Liver (tissue), 9 donors: Measurements from ENCODE around the gene MYOZ2. TPM values are rescaled to one million over a fixed set of nuclear protein-coding genes. Genes with fewer than 3 reads are reported as not detected.

Experiments
- DNase-seq: peaks from one replicate; pipeline ENCODE4 v3.0.0-alpha.2; 2017; ENCODE audit warnings: low spot score
- H3K27ac ChIP-seq, 2 donors: one replicate each; pipeline ENCODE4 v1.7.0; 2013; ENCODE audit warnings: inconsistent platforms in 2 of 2, low read length in 2 of 2, control low read depth in 1 of 2, low read depth in 1 of 2, mild to moderate bottlenecking in 1 of 2
- H3K27me3 ChIP-seq, 4 donors: one replicate each; pipeline versions ENCODE4 v1.6.1 to v1.7.0; 2013; ENCODE audit warnings: low read length in 3 of 4, inconsistent platforms in 1 of 4, mild to moderate bottlenecking in 1 of 4, moderate library complexity in 1 of 4; ENCODE audit not compliant: control insufficient read depth in 4 of 4, insufficient read depth in 4 of 4
- H3K36me3 ChIP-seq, 4 donors: one replicate each; pipeline versions ENCODE4 v1.6.1 to v1.7.0; 2013; ENCODE audit warnings: low read length in 3 of 4, mild to moderate bottlenecking in 3 of 4, low read depth in 1 of 4, moderate library complexity in 1 of 4; ENCODE audit not compliant: control insufficient read depth in 4 of 4, insufficient read depth in 3 of 4
- H3K4me1 ChIP-seq, 4 donors: one replicate each; pipeline versions ENCODE4 v1.6.1 to v1.7.0; 2013; ENCODE audit warnings: low read length in 3 of 4, mild to moderate bottlenecking in 3 of 4, moderate library complexity in 1 of 4; ENCODE audit not compliant: control insufficient read depth in 4 of 4, insufficient read depth in 4 of 4
- H3K4me3 ChIP-seq, 3 donors: one replicate each; pipeline versions ENCODE4 v1.6.1 to v1.7.0; 2013; ENCODE audit warnings: low read length in 3 of 3, control low read depth in 1 of 3, low read depth in 1 of 3, mild to moderate bottlenecking in 1 of 3
- H3K9ac ChIP-seq, 2 donors: one replicate each; pipeline ENCODE4 v1.7.0; 2013; ENCODE audit warnings: low read length in 2 of 2, mild to moderate bottlenecking in 2 of 2, moderate library complexity in 2 of 2, control low read depth in 1 of 2, low read depth in 1 of 2
- H3K9me3 ChIP-seq, 4 donors: one replicate each; pipeline versions ENCODE4 v1.6.1 to v1.7.0; 2013; ENCODE audit warnings: low read length in 3 of 4; ENCODE audit not compliant: control insufficient read depth in 4 of 4
- EGR1 ChIP-seq, 2 donors: IDR thresholded peaks; 2 replicates each; pipeline ENCODE4 v1.6.1; 2016 to 2018; ENCODE audit warnings: antibody characterized with exemption in 2 of 2, low read depth in 2 of 2
- FOXA1 ChIP-seq: IDR thresholded peaks from 2 replicates; pipeline ENCODE4 v1.6.1; 2016; ENCODE audit warnings: antibody characterized with exemption
- FOXA2 ChIP-seq: IDR thresholded peaks from 2 replicates; pipeline ENCODE4 v1.6.1; 2016; ENCODE audit warnings: antibody characterized with exemption
- GABPA ChIP-seq, 2 donors: IDR thresholded peaks in 1 of 2; conservative IDR thresholded peaks in 1 of 2; 2 replicates each; pipeline ENCODE4 v1.6.1; 2016; ENCODE audit warnings: antibody characterized with exemption in 2 of 2, mild to moderate bottlenecking in 1 of 2, moderate library complexity in 1 of 2
- HNF4A ChIP-seq, 2 donors: conservative IDR thresholded peaks; 2 replicates each; pipeline ENCODE4 v1.6.1; 2016; ENCODE audit warnings: antibody characterized with exemption in 2 of 2, mild to moderate bottlenecking in 2 of 2
- HNF4G ChIP-seq: IDR thresholded peaks from 2 replicates; pipeline ENCODE4 v1.6.1; 2016; ENCODE audit warnings: antibody characterized with exemption
- JUND ChIP-seq, 2 donors: IDR thresholded peaks; 2 replicates each; pipeline ENCODE4 v1.6.1; 2016; ENCODE audit warnings: antibody characterized with exemption in 2 of 2
- NR2F2 ChIP-seq: IDR thresholded peaks from 2 replicates; pipeline ENCODE4 v1.6.1; 2016; ENCODE audit warnings: antibody characterized with exemption
- RAD21 ChIP-seq, 2 donors: IDR thresholded peaks; 2 replicates each; pipeline ENCODE4 v1.6.1; 2016; ENCODE audit warnings: antibody characterized with exemption in 2 of 2, mild to moderate bottlenecking in 2 of 2
- RXRA ChIP-seq, 2 donors: IDR thresholded peaks; 2 replicates each; pipeline ENCODE4 v1.6.1; 2017 to 2018; ENCODE audit warnings: antibody characterized with exemption in 2 of 2, mild to moderate bottlenecking in 1 of 2
- SP1 ChIP-seq: IDR thresholded peaks from 2 replicates; pipeline ENCODE4 v1.6.1; 2018; ENCODE audit warnings: antibody characterized with exemption, mild to moderate bottlenecking
- TAF1 ChIP-seq: conservative IDR thresholded peaks from 2 replicates; pipeline ENCODE4 v1.6.1; 2016; ENCODE audit warnings: antibody characterized with exemption, mild to moderate bottlenecking
- YY1 ChIP-seq: IDR thresholded peaks from 2 replicates; pipeline ENCODE4 v1.6.1; 2016; ENCODE audit warnings: antibody characterized with exemption, mild to moderate bottlenecking
- WGBS: extraction: QIAGEN DNeasy Blood & Tissue Kit; methylation state at CpG from one replicate; pipeline ENCODE4 v1.1.7; 2013; 5-methylcytosine and 5-hydroxymethylcytosine counted together
- polyA plus RNA-seq, 2 donors: library from polyadenylated mRNA; stranded (reverse) in 1 of 2; unstranded in 1 of 2; fragments of 200-250 nt in 1 of 2; fragments of >200 nt in 1 of 2; fragmentation: Nextera tagmentation in 1 of 2; extraction: Ambion mirVana in 1 of 2; gene quantifications; one replicate each; pipeline versions ENCODE4 v1.2.1 to v1.2.3, GENCODE V29; 2013 to 2015
- total RNA-seq, 2 donors: library from RNA; depleted of rRNA; stranded (reverse); fragments of >200 nt; gene quantifications; one replicate each; pipeline ENCODE4 v1.2.3, GENCODE V29; 2014
- TF ChIP-seq, protein P1 (sequence below): IDR thresholded peaks from 2 replicates; pipeline ENCODE4 v1.6.1; 2016; ENCODE audit warnings: antibody characterized with exemption, mild to moderate bottlenecking
- TF ChIP-seq, protein P2 (sequence below): IDR thresholded peaks from 2 replicates; pipeline ENCODE4 v1.6.1; 2016; ENCODE audit warnings: antibody characterized with exemption
- TF ChIP-seq, protein P3 (sequence below): IDR thresholded peaks from 2 replicates; pipeline ENCODE4 v1.6.1; 2016; ENCODE audit warnings: antibody characterized with exemption
- TF ChIP-seq, protein P4 (sequence below): fragments of 150-350 bp; IDR thresholded peaks from 2 replicates; pipeline ENCODE4 v1.5.1; 2017; ENCODE audit warnings: improper control_type of control experiment, low read depth, low read length; ENCODE audit not compliant: missing input control
- TF ChIP-seq, protein P5 (sequence below): IDR thresholded peaks from 2 replicates; pipeline ENCODE4 v1.6.1; 2016; ENCODE audit warnings: antibody characterized with exemption
- donor health status: healthy.
- donor health status: healthy.
- donor health status: healthy.
- donor health status: healthy.
- donor health status: healthy.

The MYOZ2 gene
- total and polyA plus RNA-seq, 4 donors, result 0.03 to 0.08 TPM; not detected in 2

DNA sequence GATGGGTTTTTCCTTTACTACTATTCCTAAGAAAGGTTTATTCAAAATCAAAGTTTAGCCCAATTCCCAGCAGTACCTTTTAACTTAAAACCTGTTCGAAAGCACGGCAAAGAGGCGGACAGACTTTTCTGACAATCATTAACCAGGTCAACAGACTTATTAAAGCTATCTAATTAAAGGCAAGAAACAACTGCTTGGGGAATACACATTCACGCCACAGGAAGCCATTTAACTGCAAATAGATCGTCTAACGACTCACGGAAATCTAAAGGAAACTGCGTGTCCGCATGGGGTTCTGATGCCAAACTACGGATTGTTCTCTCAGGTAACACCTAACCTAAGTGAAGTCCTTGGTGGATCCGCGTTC, 76.2 kb downstream of the MYOZ2 start:
- no peaks in the 10 kb centered on the region for H3K9me3 ChIP-seq
- DNase-seq, result no peak
- under 1% methylated on average over 12 of the region's 12 CpGs for whole genome bisulfite sequencing

More for the DNA sequence above, 76.2 kb downstream of the MYOZ2 start:
- Histone ChIP-seq H3K36me3 (no peaks in the 10 kb centered on the region), H3K4me3 (peak overlapping the region; percentile 87 to 91 (median 88)), H3K4me1 (peaks cover 0 to 11% (median 8%) of the 10 kb centered on the region in 4 donors), H3K27me3 (no peaks in the 10 kb centered on the region), H3K9ac (peak overlapping the region; percentile 83 to 86), H3K27ac (peak overlapping the region; percentile 96 to 97)
- TF ChIP-seq RXRA (IDR thresholded peaks at IDR 0.05), result no peak
- TF ChIP-seq, protein P1, sequence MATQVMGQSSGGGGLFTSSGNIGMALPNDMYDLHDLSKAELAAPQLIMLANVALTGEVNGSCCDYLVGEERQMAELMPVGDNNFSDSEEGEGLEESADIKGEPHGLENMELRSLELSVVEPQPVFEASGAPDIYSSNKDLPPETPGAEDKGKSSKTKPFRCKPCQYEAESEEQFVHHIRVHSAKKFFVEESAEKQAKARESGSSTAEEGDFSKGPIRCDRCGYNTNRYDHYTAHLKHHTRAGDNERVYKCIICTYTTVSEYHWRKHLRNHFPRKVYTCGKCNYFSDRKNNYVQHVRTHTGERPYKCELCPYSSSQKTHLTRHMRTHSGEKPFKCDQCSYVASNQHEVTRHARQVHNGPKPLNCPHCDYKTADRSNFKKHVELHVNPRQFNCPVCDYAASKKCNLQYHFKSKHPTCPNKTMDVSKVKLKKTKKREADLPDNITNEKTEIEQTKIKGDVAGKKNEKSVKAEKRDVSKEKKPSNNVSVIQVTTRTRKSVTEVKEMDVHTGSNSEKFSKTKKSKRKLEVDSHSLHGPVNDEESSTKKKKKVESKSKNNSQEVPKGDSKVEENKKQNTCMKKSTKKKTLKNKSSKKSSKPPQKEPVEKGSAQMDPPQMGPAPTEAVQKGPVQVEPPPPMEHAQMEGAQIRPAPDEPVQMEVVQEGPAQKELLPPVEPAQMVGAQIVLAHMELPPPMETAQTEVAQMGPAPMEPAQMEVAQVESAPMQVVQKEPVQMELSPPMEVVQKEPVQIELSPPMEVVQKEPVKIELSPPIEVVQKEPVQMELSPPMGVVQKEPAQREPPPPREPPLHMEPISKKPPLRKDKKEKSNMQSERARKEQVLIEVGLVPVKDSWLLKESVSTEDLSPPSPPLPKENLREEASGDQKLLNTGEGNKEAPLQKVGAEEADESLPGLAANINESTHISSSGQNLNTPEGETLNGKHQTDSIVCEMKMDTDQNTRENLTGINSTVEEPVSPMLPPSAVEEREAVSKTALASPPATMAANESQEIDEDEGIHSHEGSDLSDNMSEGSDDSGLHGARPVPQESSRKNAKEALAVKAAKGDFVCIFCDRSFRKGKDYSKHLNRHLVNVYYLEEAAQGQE, result no peak
- TF ChIP-seq, protein P2, sequence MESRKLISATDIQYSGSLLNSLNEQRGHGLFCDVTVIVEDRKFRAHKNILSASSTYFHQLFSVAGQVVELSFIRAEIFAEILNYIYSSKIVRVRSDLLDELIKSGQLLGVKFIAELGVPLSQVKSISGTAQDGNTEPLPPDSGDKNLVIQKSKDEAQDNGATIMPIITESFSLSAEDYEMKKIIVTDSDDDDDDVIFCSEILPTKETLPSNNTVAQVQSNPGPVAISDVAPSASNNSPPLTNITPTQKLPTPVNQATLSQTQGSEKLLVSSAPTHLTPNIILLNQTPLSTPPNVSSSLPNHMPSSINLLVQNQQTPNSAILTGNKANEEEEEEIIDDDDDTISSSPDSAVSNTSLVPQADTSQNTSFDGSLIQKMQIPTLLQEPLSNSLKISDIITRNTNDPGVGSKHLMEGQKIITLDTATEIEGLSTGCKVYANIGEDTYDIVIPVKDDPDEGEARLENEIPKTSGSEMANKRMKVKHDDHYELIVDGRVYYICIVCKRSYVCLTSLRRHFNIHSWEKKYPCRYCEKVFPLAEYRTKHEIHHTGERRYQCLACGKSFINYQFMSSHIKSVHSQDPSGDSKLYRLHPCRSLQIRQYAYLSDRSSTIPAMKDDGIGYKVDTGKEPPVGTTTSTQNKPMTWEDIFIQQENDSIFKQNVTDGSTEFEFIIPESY, result no peak
- no peak for TF ChIP-seq NR2F2
- TF ChIP-seq, protein P3, sequence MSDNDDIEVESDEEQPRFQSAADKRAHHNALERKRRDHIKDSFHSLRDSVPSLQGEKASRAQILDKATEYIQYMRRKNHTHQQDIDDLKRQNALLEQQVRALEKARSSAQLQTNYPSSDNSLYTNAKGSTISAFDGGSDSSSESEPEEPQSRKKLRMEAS, result no peak
- no peak for TF ChIP-seq SP1
- no peak for TF ChIP-seq HNF4A (conservative IDR thresholded peaks at IDR 0.05)
- no peak for TF ChIP-seq RAD21 (IDR thresholded peaks at IDR 0.05)
- TF ChIP-seq YY1, result no peak
- TF ChIP-seq HNF4G, result no peak
- TF ChIP-seq GABPA (IDR thresholded peaks at IDR 0.05 in 1 of 2, conservative IDR thresholded peaks at IDR 0.05 in 1 of 2), result no peak
- TF ChIP-seq, protein P4, sequence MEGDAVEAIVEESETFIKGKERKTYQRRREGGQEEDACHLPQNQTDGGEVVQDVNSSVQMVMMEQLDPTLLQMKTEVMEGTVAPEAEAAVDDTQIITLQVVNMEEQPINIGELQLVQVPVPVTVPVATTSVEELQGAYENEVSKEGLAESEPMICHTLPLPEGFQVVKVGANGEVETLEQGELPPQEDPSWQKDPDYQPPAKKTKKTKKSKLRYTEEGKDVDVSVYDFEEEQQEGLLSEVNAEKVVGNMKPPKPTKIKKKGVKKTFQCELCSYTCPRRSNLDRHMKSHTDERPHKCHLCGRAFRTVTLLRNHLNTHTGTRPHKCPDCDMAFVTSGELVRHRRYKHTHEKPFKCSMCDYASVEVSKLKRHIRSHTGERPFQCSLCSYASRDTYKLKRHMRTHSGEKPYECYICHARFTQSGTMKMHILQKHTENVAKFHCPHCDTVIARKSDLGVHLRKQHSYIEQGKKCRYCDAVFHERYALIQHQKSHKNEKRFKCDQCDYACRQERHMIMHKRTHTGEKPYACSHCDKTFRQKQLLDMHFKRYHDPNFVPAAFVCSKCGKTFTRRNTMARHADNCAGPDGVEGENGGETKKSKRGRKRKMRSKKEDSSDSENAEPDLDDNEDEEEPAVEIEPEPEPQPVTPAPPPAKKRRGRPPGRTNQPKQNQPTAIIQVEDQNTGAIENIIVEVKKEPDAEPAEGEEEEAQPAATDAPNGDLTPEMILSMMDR, result no peak
- no peak for TF ChIP-seq FOXA1
- no peak for TF ChIP-seq EGR1 (IDR thresholded peaks at IDR 0.05; ENCODE audit: low read depth in 2 of 2)
- no peak for TF ChIP-seq JUND (IDR thresholded peaks at IDR 0.05)
- TF ChIP-seq, protein P5, sequence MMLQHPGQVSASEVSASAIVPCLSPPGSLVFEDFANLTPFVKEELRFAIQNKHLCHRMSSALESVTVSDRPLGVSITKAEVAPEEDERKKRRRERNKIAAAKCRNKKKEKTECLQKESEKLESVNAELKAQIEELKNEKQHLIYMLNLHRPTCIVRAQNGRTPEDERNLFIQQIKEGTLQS, result no peak
- TF ChIP-seq TAF1, result no peak
- no peak for TF ChIP-seq FOXA2
